Naive thymus-derived CD4-positive, alpha-beta T cell (primary cell): Measurements from ENCODE around the gene GRIN2A. TPM values are rescaled to one million over a fixed set of nuclear protein-coding genes. Genes with fewer than 3 reads are reported as not detected.

Source experiments
- ATAC-seq: fragments of 150-1000 bp; cut with Tn5 transposase; 2 replicates; pipeline ENCODE4 v1.10.0; 2021; ENCODE audit warnings: mild to moderate bottlenecking, moderate library complexity
- CTCF ChIA-PET: fragments of 350-600 bp; sonication (Branson Sonifier 250); formaldehyde crosslinking; loops from one replicate; lab custom pipeline; 2021; ENCODE audit warnings: antibody characterized with exemption; lab: Charles Lee
- POLR2A ChIA-PET: fragments of 350-600 bp; sonication (Branson Sonifier 250); formaldehyde crosslinking; loops from one replicate; lab custom pipeline; 2021; ENCODE audit warnings: antibody characterized with exemption, inconsistent platforms; lab: Charles Lee
- DNase-seq, 9 donors: peaks; one replicate each; pipeline versions ENCODE4 v3.0.0 to v3.0.0-alpha.2; 2020 to 2022; ENCODE audit warnings: mixed read lengths in 1 of 9
- H3K27ac ChIP-seq: one replicate; pipeline ENCODE4 v1.7.0; 2013; ENCODE audit warnings: mild to moderate bottlenecking, low read depth, low read length, moderate library complexity
- H3K27me3 ChIP-seq, 2 donors: one replicate each; pipeline ENCODE4 v1.7.0; 2013; ENCODE audit warnings: low read length in 2 of 2, mild to moderate bottlenecking in 2 of 2, moderate library complexity in 2 of 2; ENCODE audit not compliant: control insufficient read depth in 2 of 2, insufficient read depth in 2 of 2
- H3K36me3 ChIP-seq, 3 experiments: 1 replicate in 2 of 3; 2 replicates in 1 of 3; pipeline ENCODE4 v1.7.0; 2013; ENCODE audit warnings: low read length in 3 of 3, mild to moderate bottlenecking in 3 of 3, moderate library complexity in 1 of 3; ENCODE audit not compliant: insufficient read depth in 3 of 3, control insufficient read depth in 2 of 3
- H3K4me1 ChIP-seq, 2 donors: one replicate each; pipeline ENCODE4 v1.7.0; 2013; ENCODE audit warnings: low read length in 2 of 2, mild to moderate bottlenecking in 2 of 2, moderate library complexity in 1 of 2; ENCODE audit not compliant: control insufficient read depth in 2 of 2, insufficient read depth in 2 of 2
- H3K4me3 ChIP-seq: 2 replicates; pipeline ENCODE4 v1.7.0; 2013; ENCODE audit warnings: mild to moderate bottlenecking, low read length
- H3K9me3 ChIP-seq, 3 experiments: 1 replicate in 2 of 3; 2 replicates in 1 of 3; pipeline ENCODE4 v1.7.0; 2013; ENCODE audit warnings: low read length in 3 of 3; ENCODE audit not compliant: control insufficient read depth in 2 of 3
- H3K27ac Mint-ChIP-seq, 9 donors: one replicate each; pipeline ENCODE4 v1.8.0; 2020 to 2022; ENCODE audit warnings: mixed read lengths in 9 of 9, mild to moderate bottlenecking in 8 of 9, moderate library complexity in 5 of 9, inconsistent platforms in 2 of 9
- H3K27me3 Mint-ChIP-seq, 5 donors: one replicate each; pipeline ENCODE4 v1.8.0; 2021 to 2022; ENCODE audit warnings: mixed read lengths in 5 of 5, mild to moderate bottlenecking in 1 of 5
- H3K36me3 Mint-ChIP-seq, 5 donors: one replicate each; pipeline ENCODE4 v1.8.0; 2020 to 2022; ENCODE audit warnings: mixed read lengths in 5 of 5, mild to moderate bottlenecking in 3 of 5, inconsistent platforms in 1 of 5
- H3K4me1 Mint-ChIP-seq, 7 donors: one replicate each; pipeline ENCODE4 v1.8.0; 2020 to 2022; ENCODE audit warnings: mixed read lengths in 7 of 7, mild to moderate bottlenecking in 3 of 7, inconsistent platforms in 1 of 7
- H3K4me3 Mint-ChIP-seq, 10 donors: one replicate each; pipeline ENCODE4 v1.8.0; 2020 to 2022; ENCODE audit warnings: mild to moderate bottlenecking in 10 of 10, mixed read lengths in 10 of 10, moderate library complexity in 6 of 10, inconsistent platforms in 2 of 10
- H3K9me3 Mint-ChIP-seq, 11 donors: one replicate each; pipeline ENCODE4 v1.8.0; 2020 to 2022; ENCODE audit warnings: mixed read lengths in 11 of 11, mild to moderate bottlenecking in 4 of 11, inconsistent platforms in 1 of 11, moderate library complexity in 1 of 11
- intact Hi-C, 2 donors: fragments of 100-400 bp; cut with micrococcal nuclease; formaldehyde crosslinking; loops; one replicate each; pipeline ENCODE4 v1.15.1; 2023
- polyA plus RNA-seq, 2 donors: library from polyadenylated mRNA; unstranded; fragments of 300-500 nt; fragmentation: Illumina TruSeq; gene quantifications; one replicate each; pipeline ENCODE4 v1.2.3, GENCODE V29; 2021
- total RNA-seq, 6 experiments: library from RNA in 5 of 6; stranded (reverse) in 5 of 6; gene quantifications; 1 replicate in 5 of 6; 2 replicates in 1 of 6; pipeline ENCODE4 v1.2.3 and lab custom pipeline; 2021 to 2026

Gene GRIN2A
- total and polyA plus RNA-seq, 7 experiments from 2014 or later, result not detected

- POLR2A ChIA-PET, result no interaction called here
- H3K4me3 ChIP-seq, result no peak overlapping the region
- H3K9me3 ChIP-seq, result no peaks in the 10 kb centered on the region
- CTCF ChIA-PET, result no interaction called here
- ATAC-seq, result no peak
- no peak overlapping the region for H3K4me3 Mint-ChIP-seq
- no peaks in the 10 kb centered on the region for H3K27me3 ChIP-seq
- H3K36me3 ChIP-seq, result no peaks in the 10 kb centered on the region
- H3K4me1 ChIP-seq, result no peaks in the 10 kb centered on the region
- H3K27me3 Mint-ChIP-seq, result peaks cover 0 to 37% (median 23%) of the 10 kb centered on the region in 5 donors
- H3K9me3 Mint-ChIP-seq, result peaks cover 0 to 2% (median 0%) of the 10 kb centered on the region in 11 donors
- H3K4me1 Mint-ChIP-seq, result no peaks in the 10 kb centered on the region
- intact Hi-C loops, result no loop called here
- peaks cover 0 to 6% (median 0%) of the 10 kb centered on the region in 5 donors for H3K36me3 Mint-ChIP-seq
- DNase-seq, result no peak
- H3K27ac Mint-ChIP-seq, result no peak overlapping the region
- no peak overlapping the region for H3K27ac ChIP-seq
These were observed 42.6 kb upstream of the GRIN2A start for GRCh38 chr16:10224850-10225249.

GRCh38 chr16:10220942-10221341 lies 38.7 kb upstream of the GRIN2A start:
- POLR2A ChIA-PET, result no interaction called here
- Mint-ChIP-seq H3K27me3 (peaks cover 0 to 36% (median 12%) of the 10 kb centered on the region in 5 donors), H3K36me3 (no peaks in the 10 kb centered on the region), H3K4me1 (no peaks in the 10 kb centered on the region), H3K4me3 (no peak overlapping the region), H3K9me3 (peaks cover 0 to 5% (median 0%) of the 10 kb centered on the region in 11 donors), H3K27ac (no peak overlapping the region)
- Histone ChIP-seq H3K27me3 (no peaks in the 10 kb centered on the region), H3K9me3 (no peaks in the 10 kb centered on the region), H3K27ac (no peak overlapping the region), H3K4me1 (no peaks in the 10 kb centered on the region), H3K36me3 (no peaks in the 10 kb centered on the region), H3K4me3 (no peak overlapping the region)
- CTCF ChIA-PET, result no interaction called here
- DNase-seq, result no peak
- intact Hi-C loops, result no loop called here
- ATAC-seq, result no peak

- no peak overlapping the region for H3K4me3 Mint-ChIP-seq
- H3K36me3 Mint-ChIP-seq, result no peaks in the 10 kb centered on the region
- DNase-seq, result no peak
- peaks cover 0 to 5% (median 0%) of the 10 kb centered on the region in 11 donors for H3K9me3 Mint-ChIP-seq
- no peaks in the 10 kb centered on the region for H3K4me1 ChIP-seq
- H3K4me3 ChIP-seq, result no peak overlapping the region
- no peak overlapping the region for H3K27ac Mint-ChIP-seq
- intact Hi-C loops, result no loop called here
- ATAC-seq, result no peak
- no peaks in the 10 kb centered on the region for H3K4me1 Mint-ChIP-seq
- H3K9me3 ChIP-seq, result no peaks in the 10 kb centered on the region
- H3K36me3 ChIP-seq, result no peaks in the 10 kb centered on the region
- no peaks in the 10 kb centered on the region for H3K27me3 ChIP-seq
- peaks cover 0 to 38% (median 7%) of the 10 kb centered on the region in 5 donors for H3K27me3 Mint-ChIP-seq
- CTCF ChIA-PET, result no interaction called here
- POLR2A ChIA-PET, result no interaction called here
- no peak overlapping the region for H3K27ac ChIP-seq
These were observed 37.5 kb upstream of the GRIN2A start for GRCh38 chr16:10219742-10220141.

GRCh38 chr16:10218490-10219206 lies 36.4 kb upstream of the GRIN2A start:
- no peak overlapping the region for H3K4me3 Mint-ChIP-seq
- no peaks in the 10 kb centered on the region for H3K4me1 Mint-ChIP-seq
- Histone ChIP-seq H3K36me3 (no peaks in the 10 kb centered on the region), H3K4me3 (no peak overlapping the region), H3K27ac (no peak overlapping the region), H3K9me3 (no peaks in the 10 kb centered on the region), H3K27me3 (no peaks in the 10 kb centered on the region), H3K4me1 (no peaks in the 10 kb centered on the region)
- ATAC-seq (no peak), DNase-seq (no peak)
- ChIA-PET CTCF (no interaction called here), POLR2A (no interaction called here)
- H3K27me3 Mint-ChIP-seq, result peaks cover 0 to 37% (median 5%) of the 10 kb centered on the region in 5 donors
- H3K27ac Mint-ChIP-seq, result no peak overlapping the region
- intact Hi-C loops, result no loop called here
- peaks cover 0 to 5% (median 0%) of the 10 kb centered on the region in 11 donors for H3K9me3 Mint-ChIP-seq
- no peaks in the 10 kb centered on the region for H3K36me3 Mint-ChIP-seq

GRCh38 chr16:10213748-10214147 lies 31.5 kb upstream of the GRIN2A start:
- Histone ChIP-seq H3K27ac (no peak overlapping the region), H3K27me3 (no peaks in the 10 kb centered on the region), H3K4me3 (no peak overlapping the region), H3K9me3 (no peaks in the 10 kb centered on the region), H3K4me1 (no peaks in the 10 kb centered on the region), H3K36me3 (no peaks in the 10 kb centered on the region)
- intact Hi-C loops, result no loop called here
- no peak for ATAC-seq
- Mint-ChIP-seq H3K27me3 (peaks cover 2 to 54% (median 14%) of the 10 kb centered on the region in 5 donors), H3K4me1 (no peaks in the 10 kb centered on the region), H3K9me3 (peaks cover 0 to 5% (median 0%) of the 10 kb centered on the region in 11 donors), H3K4me3 (no peak overlapping the region), H3K27ac (no peak overlapping the region), H3K36me3 (peaks cover 0 to 3% (median 0%) of the 10 kb centered on the region in 5 donors)
- ChIA-PET CTCF (no interaction called here), POLR2A (no interaction called here)
- DNase-seq, result no peak

DNA sequence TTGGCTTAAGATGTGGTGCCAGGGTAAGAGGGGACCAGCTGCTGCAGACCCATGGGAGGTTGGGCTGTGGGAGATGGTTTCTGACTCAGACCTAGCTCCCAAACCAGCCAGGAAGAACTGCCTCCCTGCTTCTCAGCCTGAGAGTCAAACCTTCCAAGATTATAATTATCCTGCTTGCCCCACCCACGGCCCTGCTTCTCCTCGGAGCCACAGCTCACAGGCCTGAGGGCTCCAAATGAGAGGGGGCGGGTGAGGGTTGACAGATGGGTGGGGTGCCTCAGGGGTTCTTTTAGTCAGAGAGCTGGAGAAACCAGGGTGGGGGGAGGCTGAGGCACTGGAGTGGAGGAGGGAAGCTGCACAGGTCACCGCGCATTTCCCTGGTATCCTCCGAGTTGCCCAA lies 28.7 kb upstream of the GRIN2A start:
- Mint-ChIP-seq H3K4me3 (no peak overlapping the region), H3K36me3 (peaks cover 0 to 3% (median 0%) of the 10 kb centered on the region in 5 donors), H3K27me3 (peaks cover 2 to 50% (median 14%) of the 10 kb centered on the region in 5 donors), H3K9me3 (peaks cover 0 to 8% (median 3%) of the 10 kb centered on the region in 11 donors), H3K4me1 (no peaks in the 10 kb centered on the region), H3K27ac (no peak overlapping the region)
- ATAC-seq, result no peak
- no peak for DNase-seq
- no peak overlapping the region for H3K4me3 ChIP-seq
- H3K27me3 ChIP-seq, result no peaks in the 10 kb centered on the region
- ChIA-PET CTCF (no interaction called here), POLR2A (no interaction called here)
- H3K4me1 ChIP-seq, result no peaks in the 10 kb centered on the region
- H3K27ac ChIP-seq, result no peak overlapping the region
- no peaks in the 10 kb centered on the region for H3K36me3 ChIP-seq
- intact Hi-C loops, result no loop called here
- H3K9me3 ChIP-seq, result no peaks in the 10 kb centered on the region

GRCh38 chr16:10206865-10207264 lies 24.6 kb upstream of the GRIN2A start:
- Mint-ChIP-seq H3K4me1 (no peaks in the 10 kb centered on the region), H3K36me3 (peaks cover 0 to 3% (median 0%) of the 10 kb centered on the region in 5 donors), H3K27ac (no peak overlapping the region), H3K4me3 (no peak overlapping the region), H3K27me3 (peaks cover 2 to 38% (median 14%) of the 10 kb centered on the region in 5 donors), H3K9me3 (peaks cover 0 to 15% (median 8%) of the 10 kb centered on the region in 11 donors)
- ChIA-PET CTCF (no interaction called here), POLR2A (no interaction called here)
- intact Hi-C loops, result no loop called here
- Histone ChIP-seq H3K36me3 (no peaks in the 10 kb centered on the region), H3K27ac (no peak overlapping the region), H3K27me3 (no peaks in the 10 kb centered on the region), H3K4me1 (no peaks in the 10 kb centered on the region), H3K4me3 (no peak overlapping the region), H3K9me3 (no peaks in the 10 kb centered on the region)
- DNase-seq, result no peak
- no peak for ATAC-seq
